Measurements from ENCODE around the gene SBK2.
"Not testable (repeated sequence)": the region's sequence is repeated elsewhere in the genome, so short reads cannot be mapped to it uniquely, and the experiment has no call there.

SBK2 gene, protein sequence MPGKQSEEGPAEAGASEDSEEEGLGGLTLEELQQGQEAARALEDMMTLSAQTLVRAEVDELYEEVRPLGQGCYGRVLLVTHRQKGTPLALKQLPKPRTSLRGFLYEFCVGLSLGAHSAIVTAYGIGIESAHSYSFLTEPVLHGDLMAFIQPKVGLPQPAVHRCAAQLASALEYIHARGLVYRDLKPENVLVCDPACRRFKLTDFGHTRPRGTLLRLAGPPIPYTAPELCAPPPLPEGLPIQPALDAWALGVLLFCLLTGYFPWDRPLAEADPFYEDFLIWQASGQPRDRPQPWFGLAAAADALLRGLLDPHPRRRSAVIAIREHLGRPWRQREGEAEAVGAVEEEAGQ

DNA sequence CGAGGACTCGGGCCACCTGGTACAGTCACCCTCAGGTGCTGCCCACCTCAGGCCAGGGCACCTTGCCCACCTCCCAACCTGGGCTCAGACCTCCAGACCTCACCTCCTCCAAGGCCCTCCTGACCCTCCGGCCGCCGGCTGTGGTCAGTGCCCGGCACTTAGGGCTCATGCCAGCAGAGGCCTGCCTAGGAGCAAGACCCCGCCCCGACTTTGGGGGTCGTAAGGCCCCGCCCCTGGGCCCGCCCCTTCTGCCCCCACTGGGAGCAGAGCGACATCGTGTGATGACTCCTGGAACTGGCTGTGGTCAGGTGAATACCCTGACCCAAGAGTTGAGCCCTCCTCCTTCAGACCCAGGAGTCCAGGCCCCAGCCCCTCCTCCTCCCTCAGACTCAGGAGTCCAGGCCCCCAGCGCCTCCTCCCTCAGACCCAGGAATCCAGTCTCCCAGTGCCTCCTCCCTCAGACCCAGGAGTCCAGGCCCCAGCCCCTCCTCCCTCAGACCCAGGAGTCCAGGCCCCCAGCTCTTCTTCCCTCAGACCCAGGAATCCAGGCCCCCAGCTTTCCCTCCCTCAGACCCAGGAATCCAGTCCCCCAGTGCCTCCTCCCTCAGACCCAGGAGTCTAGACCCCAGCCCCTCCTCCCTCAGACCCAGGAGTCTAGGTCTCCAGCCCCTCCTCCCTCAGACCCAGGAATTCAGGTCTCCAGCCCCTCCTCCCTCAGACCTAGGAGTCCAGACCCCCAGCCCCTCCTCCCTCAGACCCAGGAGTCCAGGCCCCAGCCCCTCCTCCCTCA, at the start of gene SBK2:
Gene SBK2 (minus strand): TSS at position 183 of the 790 bp plus-strand sequence. CDS start 839 bp downstream, outside the sequence.
- H3K4me3 ChIP-seq (ENCODE audit: low read depth, low read length), result no peak within 1 kb of the TSS
- TF ChIP-seq, protein P1, sequence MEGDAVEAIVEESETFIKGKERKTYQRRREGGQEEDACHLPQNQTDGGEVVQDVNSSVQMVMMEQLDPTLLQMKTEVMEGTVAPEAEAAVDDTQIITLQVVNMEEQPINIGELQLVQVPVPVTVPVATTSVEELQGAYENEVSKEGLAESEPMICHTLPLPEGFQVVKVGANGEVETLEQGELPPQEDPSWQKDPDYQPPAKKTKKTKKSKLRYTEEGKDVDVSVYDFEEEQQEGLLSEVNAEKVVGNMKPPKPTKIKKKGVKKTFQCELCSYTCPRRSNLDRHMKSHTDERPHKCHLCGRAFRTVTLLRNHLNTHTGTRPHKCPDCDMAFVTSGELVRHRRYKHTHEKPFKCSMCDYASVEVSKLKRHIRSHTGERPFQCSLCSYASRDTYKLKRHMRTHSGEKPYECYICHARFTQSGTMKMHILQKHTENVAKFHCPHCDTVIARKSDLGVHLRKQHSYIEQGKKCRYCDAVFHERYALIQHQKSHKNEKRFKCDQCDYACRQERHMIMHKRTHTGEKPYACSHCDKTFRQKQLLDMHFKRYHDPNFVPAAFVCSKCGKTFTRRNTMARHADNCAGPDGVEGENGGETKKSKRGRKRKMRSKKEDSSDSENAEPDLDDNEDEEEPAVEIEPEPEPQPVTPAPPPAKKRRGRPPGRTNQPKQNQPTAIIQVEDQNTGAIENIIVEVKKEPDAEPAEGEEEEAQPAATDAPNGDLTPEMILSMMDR (IDR thresholded peaks at IDR 0.05; ENCODE audit: low read depth, low read length), result peak; percentile 18
- DNase-seq (ENCODE audit: low read depth, low spot score), result no peak
- in situ Hi-C loops (cut with HindIII; ENCODE audit: low sequenced_read_pairs), result no loop called here

DNA sequence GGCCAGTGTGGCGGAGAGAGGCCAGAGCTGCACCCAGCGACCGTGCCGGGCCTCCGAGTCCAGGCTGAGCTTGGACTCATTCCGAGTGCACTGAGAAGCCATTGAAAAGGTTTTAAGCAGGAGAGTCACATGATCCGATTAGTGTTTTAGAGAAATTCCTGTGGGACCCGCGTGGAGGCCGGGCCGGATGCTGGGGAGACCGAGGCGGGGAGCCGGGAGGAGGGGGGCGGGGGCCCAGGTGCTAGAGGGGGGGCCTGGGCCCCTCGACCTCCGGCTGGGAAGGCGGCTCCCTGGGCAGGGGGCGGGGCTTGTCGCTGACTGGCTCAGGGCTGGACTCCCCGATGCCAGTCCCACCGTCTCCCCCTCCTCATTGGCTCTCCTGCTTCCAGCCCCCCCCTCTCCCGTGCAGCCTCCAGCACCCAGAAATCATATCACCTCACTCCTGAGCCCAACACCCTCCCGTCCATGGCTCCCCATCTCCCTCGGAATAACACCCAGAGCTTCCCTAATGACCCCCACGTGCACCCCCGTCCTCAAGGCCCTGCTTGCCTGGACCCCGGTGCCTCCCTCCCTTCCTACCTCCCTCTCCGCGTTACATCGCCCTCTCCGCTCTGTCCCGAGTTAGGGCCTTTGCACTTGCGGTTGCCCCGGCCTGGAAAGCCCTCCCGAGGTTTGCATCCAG, 48.9 kb upstream of the SBK2 start:
- DNase-seq (ENCODE audit: low read depth, low spot score), result peak; percentile 84
- in situ Hi-C loops (cut with HindIII; ENCODE audit: low sequenced_read_pairs), result no loop called here

DNA sequence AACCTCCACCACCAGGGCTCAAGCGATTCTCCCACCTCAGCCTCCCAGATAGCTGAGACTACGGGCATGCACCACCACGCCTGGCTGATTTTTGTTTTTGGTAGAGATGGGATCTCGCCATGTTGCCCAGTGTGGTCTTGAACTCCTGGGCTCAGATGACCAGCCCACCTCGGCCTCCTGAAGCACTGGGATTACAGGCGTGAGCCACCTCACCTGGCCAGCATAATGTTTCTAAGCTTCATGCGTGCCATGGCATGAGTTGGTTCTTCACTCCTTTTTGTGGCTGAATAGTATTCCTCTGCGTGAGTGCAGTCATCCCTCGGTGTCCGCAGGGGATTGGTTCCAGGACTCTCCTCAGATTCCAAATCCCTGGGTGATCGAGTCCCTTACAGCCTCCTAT, 47.9 kb upstream of the SBK2 start:
- H3K4me3 ChIP-seq (ENCODE audit: low read depth, low read length), result no peak overlapping the region
- DNase-seq (ENCODE audit: low read depth, low spot score), result no peak
- in situ Hi-C loops (cut with HindIII; ENCODE audit: low sequenced_read_pairs), result no loop called here
- TF ChIP-seq, protein P1 (IDR thresholded peaks at IDR 0.05; ENCODE audit: low read depth, low read length), result no peak

More for the DNA sequence above, 48.9 kb upstream of the SBK2 start:
- peak overlapping the region; percentile 29 for H3K4me3 ChIP-seq (ENCODE audit: low read depth, low read length)
- TF ChIP-seq, protein P1 (IDR thresholded peaks at IDR 0.05; ENCODE audit: low read depth, low read length), result no peak

DNA sequence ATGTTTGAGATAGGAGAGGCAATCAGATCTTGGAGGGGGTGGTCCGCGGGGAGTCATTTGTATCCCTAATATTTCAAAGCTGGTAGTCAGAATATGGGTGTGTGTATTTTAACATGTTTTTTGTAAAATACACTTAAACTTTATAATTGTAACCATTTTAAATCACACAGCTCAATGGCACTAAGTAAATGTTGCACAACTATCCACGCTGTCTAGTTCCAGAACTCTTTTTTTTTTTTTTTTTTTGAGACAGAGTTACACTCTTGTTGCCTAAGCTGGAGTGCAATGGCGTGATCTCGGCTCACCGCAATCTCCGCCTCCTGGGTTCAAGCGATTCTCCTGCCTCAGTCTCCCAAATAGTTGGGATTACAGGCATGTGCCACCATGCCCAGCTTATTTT, 47.0 kb upstream of the SBK2 start:
- H3K4me3 ChIP-seq (ENCODE audit: low read depth, low read length); DNase-seq (ENCODE audit: low read depth, low spot score); in situ Hi-C loops (cut with HindIII; ENCODE audit: low sequenced_read_pairs): not testable (repeated sequence)

DNA sequence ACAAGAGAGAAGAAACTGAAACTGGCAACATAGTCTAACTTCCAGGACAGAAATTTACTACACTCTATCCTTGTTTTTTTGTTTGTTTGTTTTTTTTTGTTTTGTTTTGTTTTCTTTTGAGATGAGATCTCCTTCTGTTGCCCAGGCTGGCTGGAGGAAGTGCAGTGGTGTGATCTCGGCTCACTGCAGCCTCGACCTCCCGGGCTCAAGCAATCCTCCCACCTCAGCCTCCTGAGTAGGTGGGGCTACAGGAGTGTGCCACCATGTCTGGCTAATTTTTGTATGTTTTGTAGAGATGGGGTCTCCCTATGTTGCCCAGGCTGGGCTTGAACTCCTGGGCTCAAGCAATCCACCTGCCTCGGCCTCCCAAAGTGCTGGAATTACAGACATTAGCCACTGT, 45.4 kb upstream of the SBK2 start:
- in situ Hi-C loops (cut with HindIII; ENCODE audit: low sequenced_read_pairs); H3K4me3 ChIP-seq (ENCODE audit: low read depth, low read length): not testable (repeated sequence)

DNA sequence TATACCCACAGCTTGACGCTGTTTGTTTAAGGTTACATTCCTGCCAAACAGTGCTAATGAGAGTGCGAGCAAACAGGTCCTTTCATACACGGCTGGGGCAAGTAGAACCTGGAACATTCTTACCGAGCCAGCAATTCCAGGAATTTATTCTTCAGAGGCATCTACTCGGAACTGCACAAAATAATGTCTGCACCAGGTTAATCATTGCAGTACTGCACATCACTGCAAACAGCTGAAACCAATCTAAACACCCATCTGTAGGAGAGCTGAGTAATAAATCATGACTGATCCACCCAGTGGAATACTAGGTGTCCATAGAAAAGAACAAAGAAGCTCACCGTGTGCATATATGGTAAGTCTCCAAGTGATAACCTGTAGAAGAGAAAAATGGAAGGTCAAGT, 44.9 kb upstream of the SBK2 start:
- TF ChIP-seq, protein P1 (IDR thresholded peaks at IDR 0.05; ENCODE audit: low read depth, low read length), result no peak
- in situ Hi-C loops (cut with HindIII; ENCODE audit: low sequenced_read_pairs), result no loop called here
- no peak for DNase-seq (ENCODE audit: low read depth, low spot score)
- H3K4me3 ChIP-seq (ENCODE audit: low read depth, low read length), result no peak overlapping the region

More for the DNA sequence above, 45.4 kb upstream of the SBK2 start:
- not testable (repeated sequence) for DNase-seq (ENCODE audit: low read depth, low spot score)

DNA sequence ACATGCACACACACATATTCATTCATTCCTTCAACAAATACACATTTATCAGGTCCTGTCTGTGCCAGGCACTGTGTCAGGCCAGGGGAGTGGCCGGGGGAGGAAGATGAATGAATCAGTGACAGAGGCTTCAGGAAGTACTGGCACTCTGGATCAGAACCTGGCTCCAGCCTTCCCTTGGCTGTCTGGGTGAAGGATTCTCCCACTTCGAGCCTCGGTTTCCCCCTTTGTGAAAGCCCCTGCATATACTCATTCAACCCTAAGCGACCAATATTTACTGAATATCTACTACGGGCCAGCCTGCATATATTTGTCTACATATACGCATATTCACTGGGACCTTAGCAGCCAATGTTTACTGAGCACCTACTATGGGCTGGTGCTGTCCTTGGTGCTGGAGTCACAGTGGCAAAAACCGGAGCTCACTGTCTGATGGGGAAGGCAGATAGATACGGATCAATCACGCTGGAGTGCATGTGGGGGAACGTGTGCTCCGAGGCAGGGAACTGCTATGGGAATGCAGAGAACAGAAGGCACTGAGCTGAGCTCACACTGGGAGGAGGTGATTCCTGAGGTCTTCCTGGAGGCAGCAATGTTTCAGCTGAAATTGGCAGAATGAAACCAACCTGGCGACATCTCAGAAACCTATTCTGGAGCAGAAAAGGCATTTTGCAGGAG, 44.4 kb upstream of the SBK2 start:
- in situ Hi-C loops (cut with HindIII; ENCODE audit: low sequenced_read_pairs), result no loop called here
- no peak for DNase-seq (ENCODE audit: low read depth, low spot score)
- peak overlapping the region; percentile 96 for H3K4me3 ChIP-seq (ENCODE audit: low read depth, low read length)
- TF ChIP-seq, protein P1 (IDR thresholded peaks at IDR 0.05; ENCODE audit: low read depth, low read length), result no peak

All from astrocyte of the spinal cord (primary cell).